ENCODE results near the gene EGLN3. TPM values are rescaled to one million over a fixed set of nuclear protein-coding genes. Genes with fewer than 3 reads are reported as not detected.
"Not testable (repeated sequence)": the region's sequence is repeated elsewhere in the genome, so short reads cannot be mapped to it uniquely, and the experiment has no call there.

EGLN3 gene
- total RNA-seq, 1 experiment from 2014 or later, result 5.0 TPM

DNA sequence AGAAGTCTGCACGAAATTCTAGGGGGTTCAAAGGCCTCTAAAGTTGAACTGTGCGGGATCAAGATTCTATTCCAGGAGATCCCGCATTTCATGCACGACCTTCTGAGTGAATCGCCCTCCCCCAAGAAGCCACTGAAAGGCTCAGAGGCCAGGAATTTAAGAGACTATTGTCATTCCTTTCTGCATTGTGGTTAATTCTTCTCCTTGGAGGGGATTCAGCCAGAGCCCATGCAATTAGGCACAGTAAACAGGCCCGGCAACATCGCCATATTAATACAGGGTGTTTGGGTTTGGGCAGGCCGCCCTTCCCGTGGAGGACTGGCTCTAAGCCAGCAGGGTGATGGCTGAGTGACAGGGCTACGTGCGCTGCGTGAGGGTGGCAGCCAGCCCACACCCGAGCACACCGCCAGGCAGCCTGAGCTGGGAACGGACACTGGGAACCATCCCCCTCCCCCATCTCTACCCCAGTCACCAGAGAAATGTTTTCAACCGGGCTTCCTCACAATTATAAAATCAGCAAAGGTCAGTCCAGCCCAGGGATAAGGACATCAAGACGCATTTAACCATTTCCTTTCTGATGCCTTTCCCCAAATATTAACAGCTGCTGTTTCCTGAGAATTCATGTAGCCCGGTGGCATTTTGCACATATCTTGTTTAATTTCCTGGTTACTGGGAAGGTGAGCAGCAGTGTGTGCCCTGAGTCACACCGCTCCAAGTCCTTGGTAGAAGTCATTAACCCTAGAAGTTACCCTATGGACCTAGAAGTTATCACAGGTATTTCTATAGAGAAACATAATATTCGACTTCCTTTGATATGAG lies 12.5 kb downstream of the EGLN3 start:
- peak; percentile 65 for DNase-seq (ENCODE audit: low spot score)

DNA sequence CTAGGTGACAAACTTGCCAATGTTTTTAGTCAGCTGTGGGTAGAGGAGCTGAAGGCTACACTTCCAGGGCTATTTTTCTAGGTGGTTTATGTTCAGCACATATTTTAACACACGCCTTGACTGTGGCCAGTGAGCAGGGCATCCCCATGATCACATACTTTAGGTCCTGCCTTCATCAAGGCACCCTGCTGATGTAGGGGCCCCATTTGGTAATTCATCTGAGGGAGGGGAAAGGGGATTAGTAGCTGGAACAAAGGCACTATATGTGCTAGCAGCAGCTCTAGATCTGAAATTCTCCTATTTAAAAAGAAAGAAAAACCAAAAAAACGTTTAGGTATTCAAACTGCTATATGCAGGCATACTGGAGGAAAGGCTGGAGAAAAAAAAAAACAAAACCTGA lies 14.5 kb downstream of the EGLN3 start:
- DNase-seq (ENCODE audit: low spot score), result no peak

DNA sequence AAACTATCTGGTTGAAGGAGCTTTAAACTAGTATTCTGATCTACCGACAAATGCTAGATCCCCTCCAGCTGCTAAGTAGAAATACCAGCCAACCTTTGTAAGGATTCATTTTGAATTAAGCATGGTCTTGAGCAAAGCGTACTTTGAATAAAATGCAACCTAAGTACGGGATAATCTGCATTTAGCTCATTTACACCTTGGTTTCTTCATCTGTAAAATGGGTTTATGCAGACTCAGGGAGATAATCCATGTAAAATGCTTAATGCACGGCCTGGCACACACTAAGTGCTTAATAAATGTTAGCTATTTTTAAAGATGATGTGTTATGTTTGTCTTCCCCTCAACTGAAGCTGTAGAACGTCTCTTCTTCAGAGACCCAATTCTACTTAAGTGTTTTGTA lies 15.9 kb downstream of the EGLN3 start:
- DNase-seq (ENCODE audit: low spot score), result no peak

DNA sequence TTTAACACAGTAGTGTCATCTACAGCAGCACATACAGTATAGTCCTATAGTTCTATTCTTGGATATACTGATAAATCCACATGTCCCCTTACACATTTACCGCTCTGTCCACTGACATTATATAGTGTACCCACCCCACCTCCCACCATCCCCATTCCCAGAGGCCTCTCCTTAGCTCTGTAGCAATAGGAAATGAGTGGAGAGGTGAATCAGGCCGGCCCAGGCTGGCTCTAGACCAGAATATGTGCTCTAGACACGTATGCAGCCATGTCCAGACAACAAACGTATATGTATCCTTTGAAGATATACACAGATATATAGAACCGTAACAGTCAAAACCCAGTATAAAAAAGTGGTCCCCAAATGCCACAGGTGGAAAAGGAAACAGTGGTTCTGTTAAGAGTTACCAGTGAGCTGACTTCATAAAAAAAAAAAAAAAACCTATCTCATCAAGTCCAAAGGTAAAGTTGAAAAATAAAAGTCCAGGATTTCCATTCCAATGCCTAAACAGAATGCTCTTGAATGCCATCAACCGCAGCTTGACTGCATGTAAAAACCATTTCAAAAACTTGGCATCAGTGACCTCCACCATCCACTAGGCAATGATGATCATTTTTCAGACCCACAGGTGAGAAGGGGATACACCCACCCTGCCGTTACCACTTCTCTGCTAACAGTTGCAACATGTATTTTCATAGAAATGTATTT lies 16.7 kb downstream of the EGLN3 start:
- DNase-seq (ENCODE audit: low spot score), result no peak

DNA sequence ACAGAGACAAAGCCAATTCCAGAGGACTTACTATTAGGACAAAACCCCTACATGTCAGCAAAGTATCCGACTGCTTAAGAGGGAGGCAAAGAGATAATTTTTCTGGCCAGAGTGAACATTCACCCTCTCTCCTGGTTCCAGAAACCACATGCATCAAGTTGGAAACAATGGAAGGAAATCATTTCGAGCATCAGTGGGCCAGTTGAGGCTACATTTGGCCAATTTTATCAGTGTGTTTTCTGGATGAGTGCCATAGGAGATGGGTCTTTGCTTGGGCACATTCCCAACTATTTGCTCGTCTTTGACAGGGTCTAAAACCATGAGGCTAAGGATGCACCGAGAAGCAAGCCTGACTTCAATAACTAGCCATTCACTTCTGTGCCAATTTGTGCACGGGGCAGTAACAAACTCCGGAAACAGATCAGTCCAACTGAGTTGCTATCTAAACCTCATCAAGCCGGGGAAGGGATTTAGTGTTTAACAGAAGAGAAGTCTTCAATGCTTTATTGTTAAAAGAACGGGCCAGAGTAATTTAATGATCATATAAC lies 17.4 kb downstream of the EGLN3 start:
- DNase-seq (ENCODE audit: low spot score), result no peak

DNA sequence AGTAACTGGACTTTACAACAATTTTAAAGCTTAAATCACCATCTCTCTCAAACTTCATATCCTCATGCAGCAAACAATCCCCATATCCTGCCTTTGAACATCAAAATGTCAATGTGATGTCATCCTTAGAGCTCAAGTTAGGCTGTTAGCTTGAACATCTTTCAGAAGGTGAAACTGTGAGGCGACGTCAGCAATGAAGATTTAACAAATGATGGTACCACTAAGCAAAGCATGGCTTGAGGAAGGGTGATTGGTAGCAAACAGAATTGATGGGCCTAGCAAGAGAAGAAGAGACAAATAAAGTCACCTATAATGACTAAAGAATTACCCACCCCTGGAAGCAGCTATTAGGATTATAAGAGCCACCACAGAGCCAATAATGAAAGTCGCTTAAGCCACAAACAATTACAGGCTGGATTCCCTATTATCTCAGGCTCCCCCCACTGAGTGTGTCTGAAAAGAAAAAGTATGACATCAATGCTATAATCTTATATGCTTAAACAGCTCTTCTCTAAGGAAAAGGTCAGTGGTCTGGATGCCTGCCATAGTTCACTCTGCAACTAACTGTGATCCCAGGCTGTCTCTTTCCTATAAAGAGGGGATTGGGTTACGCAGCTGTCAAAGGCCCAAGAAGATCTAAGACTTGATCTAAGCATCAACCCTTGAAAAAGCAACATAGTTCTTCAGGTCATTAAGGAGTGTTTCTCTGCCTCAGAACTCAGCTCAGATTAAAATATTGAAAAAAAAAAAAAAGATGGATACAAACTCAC lies 18.1 kb downstream of the EGLN3 start:
- DNase-seq (ENCODE audit: low spot score), result no peak

DNA sequence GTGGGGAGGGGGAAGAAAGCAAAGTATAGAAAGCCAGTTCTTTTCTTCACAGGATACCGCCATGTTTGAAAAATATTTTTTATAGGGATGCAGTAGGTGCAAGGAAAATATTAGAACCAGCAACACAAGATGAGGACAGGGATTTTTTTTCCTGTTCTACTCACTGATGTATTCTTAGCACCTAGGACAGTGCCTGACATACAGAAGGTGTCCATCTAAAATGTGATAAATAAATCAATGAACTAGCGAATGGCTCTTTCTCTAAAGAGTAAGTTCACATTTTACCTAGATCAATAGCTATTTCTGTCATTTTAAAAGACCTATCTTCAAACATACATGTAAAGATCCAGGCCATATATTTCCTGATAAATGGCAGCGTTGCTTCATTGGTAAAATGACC lies 18.8 kb downstream of the EGLN3 start:
- no peak for DNase-seq (ENCODE audit: low spot score)

DNA sequence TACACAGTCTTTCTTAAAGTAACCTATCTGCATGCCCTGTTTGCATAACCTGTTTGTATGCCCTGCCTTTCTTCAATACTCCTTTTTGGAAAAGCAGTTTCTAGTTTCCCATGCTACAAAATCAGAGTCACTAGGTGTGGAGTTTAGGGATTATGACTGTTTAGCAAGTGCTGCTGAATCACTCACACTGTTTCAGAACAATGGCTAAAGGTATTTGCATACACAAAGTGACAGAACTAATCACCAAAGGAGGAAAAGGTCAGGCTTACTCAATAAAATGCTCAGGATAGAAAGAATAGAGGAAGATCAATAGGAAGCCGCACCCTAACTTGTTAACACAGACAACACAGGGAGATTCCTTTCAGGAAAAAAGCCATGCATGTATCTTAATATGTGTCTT lies 19.4 kb downstream of the EGLN3 start:
- DNase-seq (ENCODE audit: low spot score), result no peak

DNA sequence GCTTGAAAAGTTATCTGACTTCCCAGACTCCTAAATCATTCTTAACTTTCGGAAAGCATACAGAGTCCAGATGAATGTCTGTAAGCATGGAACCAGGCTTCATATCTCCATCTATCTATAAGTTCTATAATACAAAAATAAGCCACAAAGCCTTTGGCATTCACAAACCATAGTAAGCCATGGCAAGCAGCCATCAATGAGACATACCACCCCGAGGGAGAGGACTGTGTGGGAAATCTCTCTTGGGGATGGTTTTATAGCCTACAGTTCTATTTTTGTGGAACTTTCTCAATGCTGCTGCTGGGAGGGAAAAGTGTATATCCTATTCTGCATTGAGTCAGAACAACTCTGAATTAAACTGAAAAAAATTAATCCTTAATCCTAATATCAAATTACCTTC lies 20.4 kb downstream of the EGLN3 start:
- DNase-seq (ENCODE audit: low spot score), result no peak

DNA sequence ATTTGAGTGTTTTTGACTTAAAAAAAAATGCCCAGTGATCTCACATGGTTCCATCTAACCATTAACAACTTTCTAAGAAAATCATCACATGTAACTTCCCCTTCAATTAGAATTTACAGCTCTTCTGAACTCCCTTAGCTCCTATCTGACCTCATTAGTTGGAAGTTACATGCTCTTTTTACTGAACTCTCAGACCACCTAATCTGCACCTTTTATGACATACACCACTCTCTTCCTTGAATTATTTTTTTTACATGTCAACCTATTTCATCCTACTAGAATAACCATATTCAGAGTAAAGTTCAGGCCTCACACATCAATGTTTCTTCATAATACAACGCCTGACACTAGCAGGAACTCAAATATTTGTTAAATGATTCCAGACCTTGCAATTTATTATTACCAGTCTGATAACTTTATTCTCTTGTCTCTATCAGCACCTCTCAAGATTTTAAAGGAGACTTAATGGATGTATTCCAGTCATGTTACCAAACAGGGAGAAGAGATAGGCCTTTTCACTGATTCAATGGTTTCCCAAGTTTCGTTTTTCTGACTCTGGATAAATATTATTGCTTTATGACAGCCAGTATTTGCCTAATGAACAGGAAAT lies 21.0 kb downstream of the EGLN3 start:
- no peak for DNase-seq (ENCODE audit: low spot score)

DNA sequence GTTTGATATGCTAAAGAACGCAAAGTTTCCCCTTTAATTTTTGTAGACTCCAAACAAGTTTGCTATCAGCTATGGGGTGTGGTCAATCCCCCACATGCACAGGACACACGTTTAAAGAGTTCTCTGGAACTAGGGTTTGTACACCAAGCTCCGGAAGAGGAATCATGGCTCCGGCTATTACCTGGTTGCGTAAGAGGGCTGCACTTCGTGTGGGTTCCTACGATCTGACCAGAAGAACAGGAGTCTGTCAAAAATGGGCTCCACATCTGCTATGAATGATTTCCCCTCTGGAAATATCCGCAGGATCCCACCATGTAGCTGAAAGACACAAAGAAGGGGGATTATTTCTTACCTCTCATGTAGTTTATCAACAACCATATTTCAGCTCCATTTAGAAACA lies 22.0 kb downstream of the EGLN3 start:
- no peak for DNase-seq (ENCODE audit: low spot score)

DNA sequence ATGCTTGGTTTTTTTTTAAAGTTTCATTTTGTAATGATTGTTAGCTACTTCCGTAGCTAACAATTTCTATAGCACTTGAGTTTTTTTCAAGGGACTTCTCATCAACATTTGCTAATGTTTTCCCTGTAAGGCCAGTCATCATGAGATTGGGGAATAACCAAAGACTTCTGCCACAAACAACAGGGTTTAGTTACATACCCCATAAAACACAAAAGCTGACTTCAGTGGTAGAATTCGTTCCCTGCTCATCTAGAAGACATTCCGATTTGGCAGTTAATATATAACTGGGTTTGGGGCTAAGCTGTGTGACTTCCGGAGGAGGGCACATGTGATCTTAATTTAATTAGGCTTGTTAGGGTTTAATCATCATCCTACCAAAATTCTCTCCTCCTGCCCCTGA lies 22.9 kb downstream of the EGLN3 start:
- DNase-seq (ENCODE audit: low spot score), result no peak

DNA sequence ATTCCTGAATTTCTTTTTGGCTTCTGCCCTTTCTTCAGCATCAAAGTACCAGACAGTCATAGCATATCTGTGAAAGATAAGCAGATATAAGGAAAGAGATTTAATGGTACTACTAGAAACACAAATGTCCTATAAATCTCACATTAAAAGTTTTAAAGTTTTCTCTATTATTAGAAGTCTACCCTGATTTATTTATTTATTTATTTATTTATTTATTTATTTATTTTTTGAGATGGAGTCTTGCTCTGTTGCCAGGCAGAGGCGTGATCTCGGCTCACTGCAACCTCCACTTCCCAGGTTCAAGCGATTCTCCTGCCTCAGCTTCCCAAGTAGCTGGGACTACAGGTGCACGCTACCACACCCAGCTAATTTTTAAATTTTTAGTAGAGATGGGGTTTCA lies 23.9 kb downstream of the EGLN3 start:
- not testable (repeated sequence) for DNase-seq (ENCODE audit: low spot score)

DNA sequence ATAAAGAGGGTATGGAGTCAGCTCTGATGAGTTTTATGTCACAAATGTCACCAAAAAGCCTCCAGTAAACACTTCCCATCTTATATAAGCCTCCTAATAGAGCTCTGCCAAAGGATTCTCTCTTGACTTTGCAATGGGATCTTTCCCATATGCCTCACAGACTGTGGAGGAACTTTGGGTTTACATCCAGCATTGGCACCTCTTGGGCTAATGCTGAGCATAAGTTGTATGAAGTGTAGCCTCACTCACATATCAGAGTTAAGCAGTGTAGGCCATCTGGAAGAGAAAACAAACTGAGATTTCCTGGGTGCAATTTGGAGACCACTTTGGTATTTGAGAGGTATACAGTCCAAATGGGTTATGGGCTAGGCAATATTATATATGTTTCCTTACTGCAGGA lies 24.9 kb downstream of the EGLN3 start:
- DNase-seq (ENCODE audit: low spot score), result no peak

DNA sequence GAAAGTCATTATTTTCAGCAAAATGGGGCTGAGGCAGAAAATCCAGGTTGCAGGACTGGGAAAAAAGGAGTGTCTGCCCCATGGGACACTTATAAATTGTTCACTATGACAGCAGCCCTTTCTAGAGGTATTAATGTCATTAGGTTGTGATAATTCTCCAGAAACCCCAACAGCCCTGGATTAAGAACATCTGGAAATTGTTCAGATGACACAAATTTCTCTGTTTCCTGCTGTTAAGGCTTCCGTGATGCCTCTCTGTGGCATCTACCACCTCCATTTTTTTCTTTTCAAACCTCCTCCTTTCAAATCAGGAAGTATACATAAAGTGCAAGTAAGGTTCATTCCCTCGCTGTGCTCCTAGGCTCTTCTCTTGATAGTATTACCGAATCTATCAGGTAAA lies 25.6 kb downstream of the EGLN3 start:
- no peak for DNase-seq (ENCODE audit: low spot score)

DNA sequence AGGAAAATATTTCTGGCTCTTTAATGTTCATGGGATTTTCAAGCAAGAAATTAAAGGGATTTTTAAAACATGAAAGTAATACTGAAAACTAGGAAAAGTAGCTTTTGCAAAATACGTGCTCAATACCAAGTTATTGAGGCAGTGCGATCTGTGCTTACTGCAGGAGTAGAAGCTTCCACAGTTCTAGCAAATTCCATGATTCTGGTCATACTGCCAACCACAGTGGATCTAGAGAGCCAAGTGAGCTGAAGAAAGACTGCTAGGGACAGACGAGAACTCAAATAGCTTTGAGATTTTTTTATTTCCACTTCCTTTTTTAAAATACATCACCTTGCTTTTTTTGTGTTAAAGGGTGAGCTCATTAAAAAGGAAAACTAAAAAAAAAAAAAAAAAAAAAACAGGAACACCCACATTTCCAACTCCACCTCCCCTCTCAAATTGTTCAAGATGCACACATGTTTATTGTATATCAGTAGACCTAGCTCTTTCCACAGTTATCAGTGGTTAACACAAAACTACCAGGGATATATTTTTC lies 26.2 kb downstream of the EGLN3 start:
- DNase-seq (ENCODE audit: low spot score), result no peak

DNA sequence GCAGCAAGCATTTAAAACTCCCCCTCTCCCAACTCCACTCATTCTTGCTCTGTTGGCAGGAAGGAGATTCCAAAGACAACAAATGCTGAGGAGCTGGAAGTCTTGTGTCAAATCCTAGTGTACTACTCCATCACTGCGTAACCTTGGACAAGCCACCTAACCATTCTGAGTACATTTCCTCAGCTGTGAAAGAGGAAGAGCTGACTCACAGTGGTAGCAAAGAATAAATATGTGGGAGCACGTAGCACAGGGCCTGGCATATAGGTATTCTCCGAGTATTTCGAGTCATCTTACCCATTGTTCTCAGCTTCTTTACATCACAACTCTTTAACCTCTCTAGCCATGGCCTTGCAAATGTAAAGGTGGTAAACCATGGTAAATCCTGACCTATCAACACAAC lies 28.7 kb downstream of the EGLN3 start:
- no peak for DNase-seq (ENCODE audit: low spot score)

DNA sequence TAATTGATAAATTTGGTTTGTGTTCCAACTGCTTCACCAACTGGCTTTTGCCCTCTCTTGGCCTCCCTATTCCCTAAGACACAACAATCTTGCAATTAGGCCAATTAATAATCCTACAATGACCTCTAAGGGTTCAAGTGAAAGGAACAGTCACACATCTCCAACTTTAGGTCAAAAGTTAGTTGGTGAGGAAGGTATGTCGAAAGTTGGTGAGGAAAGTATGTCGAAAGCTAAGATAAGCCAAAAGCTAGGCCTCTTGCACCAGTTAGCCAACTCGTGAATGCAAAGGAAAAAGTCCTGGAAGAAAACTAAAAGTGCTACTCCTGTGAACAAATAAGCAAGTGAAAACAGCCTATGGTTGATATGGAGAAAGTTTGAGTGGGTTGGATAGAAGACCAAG lies 32.6 kb downstream of the EGLN3 start:
- DNase-seq (ENCODE audit: low spot score), result no peak

DNA sequence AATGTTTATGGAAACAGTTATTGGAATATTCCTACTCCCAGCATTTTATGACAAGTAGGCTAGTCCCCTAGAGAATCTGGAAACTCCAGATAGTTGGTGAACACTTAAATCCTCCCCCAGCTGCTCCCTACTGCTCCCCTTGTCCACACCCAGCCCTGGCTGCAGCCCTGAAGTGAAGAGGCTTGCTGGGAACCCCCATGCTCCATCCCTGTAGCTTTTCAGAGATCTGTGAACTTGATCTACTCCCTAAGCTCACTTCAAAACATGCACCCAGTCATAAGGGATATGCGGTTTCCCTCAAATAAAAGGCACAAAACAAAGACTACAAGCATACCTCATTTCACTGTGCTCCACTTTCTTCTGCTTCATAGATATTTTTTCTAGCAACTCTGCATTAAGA lies 33.2 kb downstream of the EGLN3 start:
- no peak for DNase-seq (ENCODE audit: low spot score)

DNA sequence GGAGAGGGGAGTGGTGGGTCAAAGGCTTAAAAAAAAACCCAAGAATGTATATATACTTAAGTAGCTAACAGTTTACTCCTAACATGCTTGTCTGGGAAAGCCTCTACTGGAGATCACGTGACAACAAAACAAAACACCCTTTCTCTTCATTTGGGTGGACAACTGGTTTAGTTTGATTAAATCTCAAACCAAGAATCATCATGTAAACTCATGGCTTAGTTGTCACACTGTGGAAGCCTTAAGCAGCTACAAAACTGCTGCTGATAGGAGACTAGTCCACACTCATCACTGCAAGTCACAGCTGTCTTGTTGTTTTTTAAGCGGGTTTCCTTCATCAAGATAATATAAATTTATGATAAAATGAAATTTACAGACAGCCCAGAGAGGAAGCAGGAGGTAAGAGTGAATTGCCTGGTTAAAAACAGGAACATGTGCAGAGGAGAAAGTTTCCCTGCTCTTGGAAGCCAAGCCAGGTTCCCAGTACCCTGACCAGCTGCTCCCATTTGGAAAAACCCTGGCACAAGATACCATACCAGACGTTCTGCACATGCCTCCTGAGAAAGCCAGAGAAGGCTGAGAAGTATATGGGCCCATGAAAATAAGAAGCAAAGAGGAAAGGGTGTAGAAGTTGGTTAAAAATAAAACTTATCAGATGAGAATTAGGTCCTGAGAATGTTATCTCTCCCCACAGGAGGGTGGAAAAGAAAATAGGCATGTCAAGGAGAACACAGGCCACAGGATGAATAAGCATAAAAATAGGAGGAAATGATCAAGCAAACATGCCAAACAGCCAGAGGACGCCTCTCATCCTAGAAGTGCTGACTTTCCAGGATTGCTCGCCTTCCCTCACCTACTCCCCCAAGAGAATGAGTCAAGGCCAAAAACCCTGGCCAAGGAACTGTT lies 34.0 kb downstream of the EGLN3 start:
- peak; percentile 26 for DNase-seq (ENCODE audit: low spot score)

All from HT-29 (cell line).